Ovary (tissue), 3 donors: ENCODE data around the gene PRKD1.

ENCODE experiments used
- EP300 ChIP-seq: sonication (generic); formaldehyde crosslinking; IDR thresholded peaks from one replicate; pipeline ENCODE4 v1.6.1; 2017; ENCODE audit warnings: antibody characterized with exemption
- POLR2A ChIP-seq: fragments of 450-650 bp; IDR thresholded peaks from one replicate; pipeline ENCODE4 v1.6.1; 2017; ENCODE audit warnings: antibody characterized with exemption, mild to moderate bottlenecking, moderate library complexity
- TF ChIP-seq, protein P1 (sequence below), 3 donors: fragments of 450-650 bp in 2 of 3; fragments of 200-600 bp in 1 of 3; IDR thresholded peaks; one replicate each; pipeline versions ENCODE4 v1.5.1 to v1.8.0; 2016 to 2022; ENCODE audit warnings: antibody characterized with exemption in 3 of 3, mild to moderate bottlenecking in 1 of 3
- donor health status: DM: no; HTN: no; CAD: no.

DNA sequence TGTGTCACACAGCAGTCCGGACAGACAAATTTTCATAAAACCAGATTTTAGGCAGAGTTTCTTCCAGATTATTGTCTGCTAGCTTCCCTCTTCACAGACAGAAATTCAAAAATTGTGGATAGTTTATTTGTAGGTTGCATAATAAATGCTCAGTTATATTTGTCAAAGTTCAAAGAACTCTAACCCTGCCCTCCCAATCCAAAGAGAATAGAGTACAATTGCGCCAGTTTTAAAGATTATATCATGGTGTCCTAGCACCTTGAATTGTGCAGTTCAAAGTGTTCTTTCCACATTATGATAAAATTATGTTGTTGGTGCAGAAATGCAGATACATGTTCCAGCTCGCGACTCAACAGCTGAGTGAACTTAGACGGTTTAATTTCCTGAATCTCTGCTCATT is 263.1 kb downstream of the PRKD1 start:
- TF ChIP-seq, protein P1, sequence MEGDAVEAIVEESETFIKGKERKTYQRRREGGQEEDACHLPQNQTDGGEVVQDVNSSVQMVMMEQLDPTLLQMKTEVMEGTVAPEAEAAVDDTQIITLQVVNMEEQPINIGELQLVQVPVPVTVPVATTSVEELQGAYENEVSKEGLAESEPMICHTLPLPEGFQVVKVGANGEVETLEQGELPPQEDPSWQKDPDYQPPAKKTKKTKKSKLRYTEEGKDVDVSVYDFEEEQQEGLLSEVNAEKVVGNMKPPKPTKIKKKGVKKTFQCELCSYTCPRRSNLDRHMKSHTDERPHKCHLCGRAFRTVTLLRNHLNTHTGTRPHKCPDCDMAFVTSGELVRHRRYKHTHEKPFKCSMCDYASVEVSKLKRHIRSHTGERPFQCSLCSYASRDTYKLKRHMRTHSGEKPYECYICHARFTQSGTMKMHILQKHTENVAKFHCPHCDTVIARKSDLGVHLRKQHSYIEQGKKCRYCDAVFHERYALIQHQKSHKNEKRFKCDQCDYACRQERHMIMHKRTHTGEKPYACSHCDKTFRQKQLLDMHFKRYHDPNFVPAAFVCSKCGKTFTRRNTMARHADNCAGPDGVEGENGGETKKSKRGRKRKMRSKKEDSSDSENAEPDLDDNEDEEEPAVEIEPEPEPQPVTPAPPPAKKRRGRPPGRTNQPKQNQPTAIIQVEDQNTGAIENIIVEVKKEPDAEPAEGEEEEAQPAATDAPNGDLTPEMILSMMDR (IDR thresholded peaks at IDR 0.05) = no peak
- no peak for TF ChIP-seq POLR2A
- no peak for TF ChIP-seq EP300
